ENCODE data around the gene LGMN. TPM values are rescaled to one million over a fixed set of nuclear protein-coding genes. Genes with fewer than 3 reads are reported as not detected.

LGMN gene
- total RNA-seq, 6 experiments from 2014 or later: 37.0 to 57.3 (median 43.3) TPM

- no peak overlapping the region for H3K27ac Mint-ChIP-seq
Observed at GRCh38 chr14:92729634-92730358, 18.6 kb downstream of the LGMN start.

GRCh38 chr14:92728759-92729364, 19.6 kb downstream of the LGMN start:
- no peaks in the 10 kb centered on the region for H3K9me3 Mint-ChIP-seq
- peaks cover 4% of the 10 kb centered on the region; the same call in 1 of the 2 replicates for H3K27me3 Mint-ChIP-seq (ENCODE audit: insufficient read depth)
- H3K4me3 Mint-ChIP-seq: no peak overlapping the region
- H3K27ac Mint-ChIP-seq: no peak overlapping the region
- H3K4me1 Mint-ChIP-seq (ENCODE audit: low read depth): peaks cover 20% of the 10 kb centered on the region
- TF ChIP-seq CTCF (IDR thresholded peaks at IDR 0.05): no peak
- no peak for DNase-seq
- peaks cover 25% of the 10 kb centered on the region for H3K36me3 Mint-ChIP-seq (ENCODE audit: low read depth)

More at GRCh38 chr14:92729634-92730358, 18.6 kb downstream of the LGMN start:
- peaks cover 25% of the 10 kb centered on the region for H3K36me3 Mint-ChIP-seq (ENCODE audit: low read depth)
- peaks cover 20% of the 10 kb centered on the region for H3K4me1 Mint-ChIP-seq (ENCODE audit: low read depth)
- peak; percentile 62 for DNase-seq
- no peak overlapping the region for H3K4me3 Mint-ChIP-seq
- no peak for TF ChIP-seq CTCF (IDR thresholded peaks at IDR 0.05)
- peaks cover 4% of the 10 kb centered on the region; the same call in 1 of the 2 replicates for H3K27me3 Mint-ChIP-seq (ENCODE audit: insufficient read depth)
- no peaks in the 10 kb centered on the region for H3K9me3 Mint-ChIP-seq

- Mint-ChIP-seq H3K4me3 (no peak overlapping the region), H3K4me1 (ENCODE audit: low read depth) (peaks cover 20% of the 10 kb centered on the region), H3K27ac (no peak overlapping the region), H3K27me3 (ENCODE audit: insufficient read depth) (peaks cover 4% of the 10 kb centered on the region; the same call in 1 of the 2 replicates), H3K36me3 (ENCODE audit: low read depth) (peaks cover 16% of the 10 kb centered on the region), H3K9me3 (no peaks in the 10 kb centered on the region)
- no peak for TF ChIP-seq CTCF (IDR thresholded peaks at IDR 0.05)
- no peak for DNase-seq
Observed at GRCh38 chr14:92726933-92727262, 21.5 kb downstream of the LGMN start.

- Mint-ChIP-seq H3K9me3 (no peaks in the 10 kb centered on the region), H3K4me1 (ENCODE audit: low read depth) (peaks cover 20% of the 10 kb centered on the region), H3K27me3 (ENCODE audit: insufficient read depth) (peaks cover 4% of the 10 kb centered on the region; the same call in 1 of the 2 replicates), H3K4me3 (no peak overlapping the region), H3K27ac (no peak overlapping the region), H3K36me3 (ENCODE audit: low read depth) (peaks cover 10% of the 10 kb centered on the region)
- peak; percentile 79 for DNase-seq
- TF ChIP-seq CTCF (IDR thresholded peaks at IDR 0.05): no peak
Observed at GRCh38 chr14:92726135-92726932, 22.1 kb downstream of the LGMN start.

GRCh38 chr14:92724516-92725340, 23.7 kb downstream of the LGMN start:
- Mint-ChIP-seq H3K4me3 (no peak overlapping the region), H3K4me1 (ENCODE audit: low read depth) (peaks cover 19% of the 10 kb centered on the region), H3K27me3 (ENCODE audit: insufficient read depth) (peaks cover 4% of the 10 kb centered on the region; the same call in 1 of the 2 replicates), H3K27ac (no peak overlapping the region), H3K9me3 (no peaks in the 10 kb centered on the region), H3K36me3 (ENCODE audit: low read depth) (peaks cover 5% of the 10 kb centered on the region)
- DNase-seq: no peak
- no peak for TF ChIP-seq CTCF (IDR thresholded peaks at IDR 0.05)

Data from HFFc6 (cell line).